ENCODE results near the gene TENT4B. TPM values are rescaled to one million over a fixed set of nuclear protein-coding genes. Genes with fewer than 3 reads are reported as not detected.

TENT4B gene
- total RNA-seq, 2 experiments from 2014 or later, result 19.3 to 22.4 TPM

- Mint-ChIP-seq H3K4me1 (peaks cover 63% of the 10 kb centered on the region), H3K27ac (peak overlapping the region; percentile 98), H3K36me3 (ENCODE audit: low read depth) (peaks cover 19% of the 10 kb centered on the region), H3K4me3 (peak overlapping the region; percentile 87), H3K9me3 (ENCODE audit: low read depth) (peaks cover 2% of the 10 kb centered on the region), H3K27me3 (peaks cover 2% of the 10 kb centered on the region)
- POLR2A ChIA-PET, result no interaction called here
- intact Hi-C loops (cut with DNase I, micrococcal nuclease), result loop anchor here (2.0 to 5.0 kb wide), 5 partner anchors 73 to 206 kb away; partner anchors contain the start of genes BRD7 (in 1 of the 2) and TENT4B (in 1 of the 2)
- CTCF ChIA-PET, result interaction anchor here (0.6 to 2.9 kb wide), 7 partner anchors 9 to 541 kb away, joined by 3 to 13 read pairs (median 3); no protein-coding TSS in a partner anchor
- peak; percentile 1 for ATAC-seq
- DNase-seq, result no peak
Measured at GRCh38 chr16:50265716-50266336, 112.7 kb downstream of the TENT4B start.

DNA sequence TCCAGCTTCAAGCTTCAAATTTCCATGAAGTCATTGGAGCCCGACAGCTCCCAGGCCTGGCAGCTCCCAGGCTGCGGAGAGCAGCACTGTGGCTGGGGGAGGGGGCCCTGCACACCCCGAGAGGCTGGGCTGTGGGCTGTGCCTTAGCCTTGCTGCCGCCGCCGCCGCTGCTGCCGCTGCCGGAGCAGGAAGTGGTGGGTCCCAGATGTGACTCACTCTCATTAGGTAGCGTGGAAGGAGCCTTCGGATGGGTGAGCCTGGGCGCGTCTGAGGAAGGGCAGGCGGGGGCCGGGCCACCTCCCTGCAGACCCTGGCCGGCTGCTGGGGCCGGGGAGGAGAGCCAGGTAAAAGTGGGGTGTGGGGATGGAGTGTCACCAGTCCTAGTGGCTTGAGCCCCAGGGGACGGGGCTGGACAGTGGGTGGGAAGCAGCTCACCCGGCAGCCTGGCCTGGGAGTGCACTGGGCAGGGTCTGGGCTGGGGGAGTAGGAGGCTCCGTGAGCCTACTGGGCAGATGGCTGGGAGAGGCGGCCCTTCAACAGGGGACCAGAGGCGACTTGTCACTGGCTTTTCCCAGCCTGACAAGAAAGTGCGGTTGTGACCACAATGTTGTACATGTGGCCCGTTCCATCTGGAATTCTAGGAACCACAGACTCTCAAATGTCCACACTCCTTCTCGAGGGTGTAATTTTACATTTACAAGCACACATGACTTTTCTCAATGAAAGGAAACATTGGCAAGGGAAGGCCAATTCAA is 113.4 kb downstream of the TENT4B start, which contains the start of gene ADCY7:
TSS of gene ADCY7 (plus strand) at position 215 of the 755 bp plus-strand sequence. CDS start 21,629 bp downstream, outside the sequence.
- intact Hi-C loops (cut with DNase I, micrococcal nuclease), result loop anchor here in 1 of 2 experiments (1.0 to 5.0 kb wide), 3 partner anchors 10 to 206 kb away; partner anchors contain the start of gene BRD7
- Mint-ChIP-seq H3K4me1 (peaks cover 70% of the 10 kb centered on the region), H3K36me3 (ENCODE audit: low read depth) (peaks cover 19% of the 10 kb centered on the region), H3K9me3 (ENCODE audit: low read depth) (peaks cover 2% of the 10 kb centered on the region), H3K27me3 (no peaks in the 10 kb centered on the region), H3K4me3 (peak within 1 kb of the TSS; percentile 87), H3K27ac (peak within 1 kb of the TSS; percentile 98)
- DNase-seq (peak; percentile 92), ATAC-seq (peak; percentile 83)
- POLR2A ChIA-PET, result no interaction called here
- CTCF ChIA-PET, result interaction anchor here (0.6 to 2.9 kb wide), 4 partner anchors 8 to 540 kb away, joined by 3 to 13 read pairs (median 3); no protein-coding TSS in a partner anchor

GRCh38 chr16:50267151-50267631 is 114.1 kb downstream of the TENT4B start:
- Mint-ChIP-seq H3K36me3 (ENCODE audit: low read depth) (peaks cover 19% of the 10 kb centered on the region), H3K4me1 (peaks cover 76% of the 10 kb centered on the region), H3K27ac (peak overlapping the region; percentile 98), H3K27me3 (no peaks in the 10 kb centered on the region), H3K9me3 (ENCODE audit: low read depth) (peaks cover 2% of the 10 kb centered on the region), H3K4me3 (peak overlapping the region; percentile 87)
- CTCF ChIA-PET, result interaction anchor here (1.2 kb wide), 2 partner anchors 53 to 539 kb away, joined by 3 read pairs; no protein-coding TSS in a partner anchor
- POLR2A ChIA-PET, result no interaction called here
- intact Hi-C loops (cut with DNase I, micrococcal nuclease), result loop anchor here in 1 of 2 experiments (1.0 to 5.0 kb wide), 3 partner anchors 9 to 205 kb away; partner anchors contain the start of gene BRD7
- ATAC-seq (no peak), DNase-seq (peak; percentile 32)

GRCh38 chr16:50267651-50268050 is 114.5 kb downstream of the TENT4B start:
- peaks cover 19% of the 10 kb centered on the region for H3K36me3 Mint-ChIP-seq (ENCODE audit: low read depth)
- peaks cover 2% of the 10 kb centered on the region for H3K9me3 Mint-ChIP-seq (ENCODE audit: low read depth)
- intact Hi-C loops (cut with DNase I, micrococcal nuclease), result loop anchor here in 1 of 2 experiments (1.0 to 5.0 kb wide), 3 partner anchors 9 to 205 kb away; partner anchors contain the start of gene BRD7
- H3K27ac Mint-ChIP-seq, result peak overlapping the region; percentile 98
- H3K4me3 Mint-ChIP-seq, result peak overlapping the region; percentile 87
- CTCF ChIA-PET, result interaction anchor here (1.0 to 1.3 kb wide), 4 partner anchors 47 to 539 kb away, joined by 3 to 4 read pairs (median 3); no protein-coding TSS in a partner anchor
- POLR2A ChIA-PET, result no interaction called here
- peak; percentile 47 for DNase-seq
- ATAC-seq, result no peak
- no peaks in the 10 kb centered on the region for H3K27me3 Mint-ChIP-seq
- H3K4me1 Mint-ChIP-seq, result peaks cover 81% of the 10 kb centered on the region

DNA sequence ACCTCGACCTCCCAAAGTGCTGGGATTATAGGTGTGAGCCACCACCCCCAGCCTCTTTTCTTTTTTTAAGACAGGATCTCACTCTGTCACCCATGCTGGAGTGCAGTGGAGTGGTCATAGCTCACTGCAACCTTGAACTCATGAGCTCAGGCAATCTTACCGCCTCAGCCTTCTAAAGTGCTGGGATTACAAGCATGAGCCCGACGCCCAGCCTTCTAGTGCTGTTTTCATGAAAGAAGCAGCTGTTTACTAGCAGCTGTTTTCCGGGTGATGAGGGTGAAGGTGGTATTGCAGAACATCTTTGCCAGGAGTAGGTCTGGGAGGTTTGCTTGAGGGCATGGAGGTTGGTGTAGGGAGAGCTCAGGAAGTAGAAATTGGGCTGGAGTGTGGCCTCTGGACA is 115.2 kb downstream of the TENT4B start:
- DNase-seq (peak; percentile 42), ATAC-seq (no peak)
- POLR2A ChIA-PET, result no interaction called here
- intact Hi-C loops (cut with DNase I, micrococcal nuclease), result loop anchor here in 1 of 2 experiments (5.0 kb wide), 2 partner anchors 99 to 204 kb away; partner anchors contain the start of gene BRD7
- Mint-ChIP-seq H3K27me3 (no peaks in the 10 kb centered on the region), H3K4me1 (peaks cover 85% of the 10 kb centered on the region), H3K4me3 (peak overlapping the region; percentile 87), H3K36me3 (ENCODE audit: low read depth) (peaks cover 19% of the 10 kb centered on the region), H3K27ac (peak overlapping the region; percentile 98), H3K9me3 (ENCODE audit: low read depth) (peaks cover 2% of the 10 kb centered on the region)
- CTCF ChIA-PET, result interaction anchor here (0.9 to 1.3 kb wide), 7 partner anchors 16 to 538 kb away, joined by 3 to 4 read pairs (median 3); no protein-coding TSS in a partner anchor

- Mint-ChIP-seq H3K27me3 (no peaks in the 10 kb centered on the region), H3K36me3 (ENCODE audit: low read depth) (peaks cover 24% of the 10 kb centered on the region), H3K4me3 (peak overlapping the region; percentile 46), H3K27ac (peak overlapping the region; percentile 79), H3K9me3 (ENCODE audit: low read depth) (peaks cover 2% of the 10 kb centered on the region), H3K4me1 (peaks cover 85% of the 10 kb centered on the region)
- POLR2A ChIA-PET, result no interaction called here
- CTCF ChIA-PET, result interaction anchor here (0.9 to 1.8 kb wide), 5 partner anchors 10 to 200 kb away, joined by 3 to 5 read pairs (median 4); no protein-coding TSS in a partner anchor
- ATAC-seq (no peak), DNase-seq (no peak)
- intact Hi-C loops (cut with DNase I, micrococcal nuclease), result loop anchor here in 1 of 2 experiments (5.0 kb wide), 2 partner anchors 98 to 203 kb away; partner anchors contain the start of gene BRD7
Measured at GRCh38 chr16:50269061-50269705, 116.1 kb downstream of the TENT4B start.

DNA sequence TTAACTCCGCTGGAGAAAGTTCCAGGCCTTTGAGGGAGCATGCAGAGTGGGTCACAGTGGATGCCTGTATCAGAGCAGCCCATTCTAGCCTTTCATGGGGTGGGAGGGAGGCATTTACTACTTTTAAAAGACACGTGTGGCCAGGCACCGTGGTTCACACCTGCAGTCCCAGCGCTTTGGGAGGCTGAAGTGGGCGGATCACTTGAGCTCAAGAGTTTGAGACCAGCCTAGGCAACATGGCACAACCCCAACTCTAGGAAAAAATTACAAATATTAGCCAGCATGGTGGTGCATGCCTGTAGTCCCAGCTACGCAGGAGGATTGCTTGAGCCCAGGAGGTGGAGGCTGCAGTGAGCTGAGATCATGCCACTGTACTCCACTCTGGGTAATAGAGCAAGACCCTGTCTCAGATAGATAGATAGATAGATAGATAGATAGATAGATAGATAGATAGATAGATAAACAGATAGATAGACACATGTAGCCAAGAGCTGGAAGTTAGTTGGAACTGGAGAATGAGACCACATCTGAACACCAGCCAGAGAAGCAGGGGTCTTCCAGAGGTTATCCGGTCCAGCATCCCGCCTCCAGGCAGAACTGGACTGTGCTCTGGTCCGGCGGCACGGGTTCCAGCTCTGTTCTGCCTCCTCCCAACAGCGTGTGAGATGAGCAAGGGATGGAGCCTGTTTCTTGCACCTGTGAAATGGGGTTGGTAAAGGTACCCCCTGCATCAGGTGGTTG is 116.8 kb downstream of the TENT4B start:
- ChIA-PET CTCF (interaction anchor here (0.6 to 1.8 kb wide), 3 partner anchors 9 to 201 kb away, joined by 3 to 5 read pairs (median 4); no protein-coding TSS in a partner anchor), POLR2A (interaction anchor here (0.7 kb wide), 1 partner anchor 285 kb away, joined by 3 read pairs; no protein-coding TSS in a partner anchor)
- peaks cover 81% of the 10 kb centered on the region for H3K4me1 Mint-ChIP-seq
- ATAC-seq, result no peak
- H3K4me3 Mint-ChIP-seq, result no peak overlapping the region
- peak overlapping the region; percentile 79 for H3K27ac Mint-ChIP-seq
- no peaks in the 10 kb centered on the region for H3K27me3 Mint-ChIP-seq
- H3K9me3 Mint-ChIP-seq (ENCODE audit: low read depth), result no peaks in the 10 kb centered on the region
- intact Hi-C loops (cut with DNase I, micrococcal nuclease), result loop anchor here in 1 of 2 experiments (5.0 kb wide), 2 partner anchors 97 to 202 kb away; partner anchors contain the start of gene BRD7
- peaks cover 21% of the 10 kb centered on the region for H3K36me3 Mint-ChIP-seq (ENCODE audit: low read depth)
- no peak for DNase-seq

- ChIA-PET CTCF (interaction anchor here (0.6 to 1.8 kb wide), 4 partner anchors 8 to 102 kb away, joined by 3 to 5 read pairs (median 4); no protein-coding TSS in a partner anchor), POLR2A (interaction anchor here (0.7 kb wide), 1 partner anchor 286 kb away, joined by 3 read pairs; no protein-coding TSS in a partner anchor)
- Mint-ChIP-seq H3K27ac (peak overlapping the region; percentile 8), H3K36me3 (ENCODE audit: low read depth) (peaks cover 24% of the 10 kb centered on the region), H3K4me3 (no peak overlapping the region), H3K4me1 (peaks cover 80% of the 10 kb centered on the region), H3K9me3 (ENCODE audit: low read depth) (no peaks in the 10 kb centered on the region), H3K27me3 (no peaks in the 10 kb centered on the region)
- no peak for ATAC-seq
- intact Hi-C loops (cut with DNase I, micrococcal nuclease), result no loop called here
- no peak for DNase-seq
Measured at GRCh38 chr16:50270510-50271147, 117.5 kb downstream of the TENT4B start.

DNA sequence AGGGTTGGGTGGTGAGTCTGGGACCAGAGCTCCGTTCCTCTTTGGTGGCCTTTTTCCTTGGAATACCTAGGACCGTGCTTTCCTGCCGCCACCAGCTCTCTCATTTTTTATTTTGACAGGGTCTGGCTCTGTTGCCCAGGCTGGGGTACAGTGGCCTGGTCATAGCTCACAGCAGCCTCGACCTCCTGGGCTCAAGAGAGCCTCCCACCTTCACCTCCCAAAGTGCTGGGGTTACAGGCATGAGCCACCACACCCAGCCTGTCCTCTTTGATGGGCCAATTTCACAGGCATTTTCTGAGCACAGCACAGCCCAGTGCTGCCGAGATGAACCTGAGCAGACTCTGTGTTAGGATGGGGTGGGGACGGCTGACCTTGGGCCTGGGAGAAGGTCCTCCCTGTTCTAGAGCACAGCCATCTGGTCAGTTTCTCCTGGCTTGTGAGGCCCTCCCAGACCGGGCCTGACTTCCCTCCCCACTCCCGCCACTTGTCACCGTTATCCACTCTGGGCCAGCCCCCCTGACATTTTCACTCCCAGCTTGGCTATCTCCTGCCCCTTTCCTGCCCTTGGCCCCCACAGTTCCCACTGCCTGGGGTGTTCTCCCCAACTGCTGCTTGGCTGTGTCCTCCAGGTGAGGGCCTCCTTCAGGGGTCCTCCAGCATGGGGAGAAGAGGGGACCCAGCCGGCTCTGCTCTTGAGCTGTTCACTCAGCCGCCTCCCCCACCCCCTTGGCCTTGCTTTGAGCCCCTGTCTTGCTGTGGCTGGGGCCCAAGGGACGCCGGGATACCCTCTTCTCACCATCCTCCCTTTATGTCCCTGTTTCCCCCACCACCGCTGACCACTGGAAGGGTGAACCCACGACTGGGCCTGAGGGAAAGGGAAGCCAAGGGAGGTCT is 118.3 kb downstream of the TENT4B start:
- no peak overlapping the region for H3K4me3 Mint-ChIP-seq
- no peaks in the 10 kb centered on the region for H3K27me3 Mint-ChIP-seq
- DNase-seq, result no peak
- peak overlapping the region; percentile 60 for H3K27ac Mint-ChIP-seq
- peaks cover 24% of the 10 kb centered on the region for H3K36me3 Mint-ChIP-seq (ENCODE audit: low read depth)
- no peaks in the 10 kb centered on the region for H3K9me3 Mint-ChIP-seq (ENCODE audit: low read depth)
- H3K4me1 Mint-ChIP-seq, result peaks cover 79% of the 10 kb centered on the region
- no peak for ATAC-seq
- intact Hi-C loops (cut with DNase I, micrococcal nuclease), result no loop called here
- POLR2A ChIA-PET, result no interaction called here
- CTCF ChIA-PET, result interaction anchor here (0.7 to 1.3 kb wide), 3 partner anchors 26 to 469 kb away, joined by 3 read pairs; no protein-coding TSS in a partner anchor
